Measurements from ENCODE around the gene COL6A3.

DNA sequence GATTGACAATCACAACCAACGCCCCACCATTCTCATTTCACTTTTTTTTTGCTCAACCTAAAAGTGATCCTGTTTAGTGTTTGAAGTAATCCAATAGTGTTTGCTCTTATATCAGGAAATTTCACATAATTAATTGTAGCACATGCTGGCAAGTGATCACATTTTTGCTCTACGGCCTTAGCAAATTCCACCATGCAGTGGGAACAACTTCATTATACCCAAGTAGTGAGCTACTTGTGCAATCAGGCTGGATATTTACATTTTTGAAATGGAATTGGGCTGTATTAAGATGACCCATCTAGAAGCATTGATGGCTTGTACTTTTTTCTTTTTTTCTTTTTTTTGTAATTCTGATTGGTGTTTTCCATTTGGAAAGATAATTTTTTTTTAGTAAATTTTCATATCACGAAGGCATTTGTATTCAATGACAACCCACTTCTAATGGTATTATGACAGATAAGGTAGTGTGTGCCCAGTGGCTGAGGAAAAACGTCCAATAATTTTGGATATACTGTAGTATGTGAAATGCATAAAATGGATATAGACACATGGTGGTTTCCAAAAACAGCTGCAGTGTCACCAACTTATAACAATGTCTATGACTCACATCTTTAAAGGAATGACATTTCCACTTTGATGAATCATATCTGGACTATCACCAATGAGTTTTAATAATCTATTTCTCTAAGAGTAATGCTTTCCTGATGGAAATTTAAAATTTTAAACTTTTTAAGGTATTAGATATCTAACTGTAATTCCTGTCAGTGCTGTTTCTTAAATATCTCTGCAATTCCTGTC is 130.6 kb downstream of the COL6A3 start:
- TF ChIP-seq, protein P1, sequence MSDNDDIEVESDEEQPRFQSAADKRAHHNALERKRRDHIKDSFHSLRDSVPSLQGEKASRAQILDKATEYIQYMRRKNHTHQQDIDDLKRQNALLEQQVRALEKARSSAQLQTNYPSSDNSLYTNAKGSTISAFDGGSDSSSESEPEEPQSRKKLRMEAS (IDR thresholded peaks at IDR 0.05; ENCODE audit: low read depth) = peak; percentile 22; the same call in 1 of the 2 replicates
- TF ChIP-seq JUND (IDR thresholded peaks at IDR 0.05) (peak; percentile 87), POLR2AphosphoS5 (IDR thresholded peaks at IDR 0.05; ENCODE audit: low read depth, low read length) (peak; percentile 26; the same call in 1 of the 2 replicates), ELF1 (IDR thresholded peaks at IDR 0.05) (no peak), EP300 (IDR thresholded peaks at IDR 0.05; ENCODE audit: borderline replicate concordance in 1 of 2, low read depth in 1 of 2, low read length in 1 of 2) (peak in 1 of 2 experiments; percentile 85; a peak in 1 of 4 replicates), MXI1 (IDR thresholded peaks at IDR 0.05; ENCODE audit: low read depth, low read length) (no peak), IRF3 (IDR thresholded peaks at IDR 0.05; ENCODE audit: low read depth, low read length) (no peak), EZH2phosphoT487 (IDR thresholded peaks at IDR 0.05; ENCODE audit: borderline replicate concordance, low read depth) (no peak), USF2 (IDR thresholded peaks at IDR 0.05; ENCODE audit: borderline replicate concordance, low read depth, low read length) (no peak), RFX5 (IDR thresholded peaks at IDR 0.05; ENCODE audit: low read length) (no peak), CHD2 (IDR thresholded peaks at IDR 0.05; ENCODE audit: low read length, partially characterized antibody) (no peak), GATA2 (CRISPR knock-in tag; IDR thresholded peaks at IDR 0.05) (no peak)
- TF ChIP-seq, protein P2, sequence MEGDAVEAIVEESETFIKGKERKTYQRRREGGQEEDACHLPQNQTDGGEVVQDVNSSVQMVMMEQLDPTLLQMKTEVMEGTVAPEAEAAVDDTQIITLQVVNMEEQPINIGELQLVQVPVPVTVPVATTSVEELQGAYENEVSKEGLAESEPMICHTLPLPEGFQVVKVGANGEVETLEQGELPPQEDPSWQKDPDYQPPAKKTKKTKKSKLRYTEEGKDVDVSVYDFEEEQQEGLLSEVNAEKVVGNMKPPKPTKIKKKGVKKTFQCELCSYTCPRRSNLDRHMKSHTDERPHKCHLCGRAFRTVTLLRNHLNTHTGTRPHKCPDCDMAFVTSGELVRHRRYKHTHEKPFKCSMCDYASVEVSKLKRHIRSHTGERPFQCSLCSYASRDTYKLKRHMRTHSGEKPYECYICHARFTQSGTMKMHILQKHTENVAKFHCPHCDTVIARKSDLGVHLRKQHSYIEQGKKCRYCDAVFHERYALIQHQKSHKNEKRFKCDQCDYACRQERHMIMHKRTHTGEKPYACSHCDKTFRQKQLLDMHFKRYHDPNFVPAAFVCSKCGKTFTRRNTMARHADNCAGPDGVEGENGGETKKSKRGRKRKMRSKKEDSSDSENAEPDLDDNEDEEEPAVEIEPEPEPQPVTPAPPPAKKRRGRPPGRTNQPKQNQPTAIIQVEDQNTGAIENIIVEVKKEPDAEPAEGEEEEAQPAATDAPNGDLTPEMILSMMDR (IDR thresholded peaks at IDR 0.05) = no peak
- TF ChIP-seq, protein P3, sequence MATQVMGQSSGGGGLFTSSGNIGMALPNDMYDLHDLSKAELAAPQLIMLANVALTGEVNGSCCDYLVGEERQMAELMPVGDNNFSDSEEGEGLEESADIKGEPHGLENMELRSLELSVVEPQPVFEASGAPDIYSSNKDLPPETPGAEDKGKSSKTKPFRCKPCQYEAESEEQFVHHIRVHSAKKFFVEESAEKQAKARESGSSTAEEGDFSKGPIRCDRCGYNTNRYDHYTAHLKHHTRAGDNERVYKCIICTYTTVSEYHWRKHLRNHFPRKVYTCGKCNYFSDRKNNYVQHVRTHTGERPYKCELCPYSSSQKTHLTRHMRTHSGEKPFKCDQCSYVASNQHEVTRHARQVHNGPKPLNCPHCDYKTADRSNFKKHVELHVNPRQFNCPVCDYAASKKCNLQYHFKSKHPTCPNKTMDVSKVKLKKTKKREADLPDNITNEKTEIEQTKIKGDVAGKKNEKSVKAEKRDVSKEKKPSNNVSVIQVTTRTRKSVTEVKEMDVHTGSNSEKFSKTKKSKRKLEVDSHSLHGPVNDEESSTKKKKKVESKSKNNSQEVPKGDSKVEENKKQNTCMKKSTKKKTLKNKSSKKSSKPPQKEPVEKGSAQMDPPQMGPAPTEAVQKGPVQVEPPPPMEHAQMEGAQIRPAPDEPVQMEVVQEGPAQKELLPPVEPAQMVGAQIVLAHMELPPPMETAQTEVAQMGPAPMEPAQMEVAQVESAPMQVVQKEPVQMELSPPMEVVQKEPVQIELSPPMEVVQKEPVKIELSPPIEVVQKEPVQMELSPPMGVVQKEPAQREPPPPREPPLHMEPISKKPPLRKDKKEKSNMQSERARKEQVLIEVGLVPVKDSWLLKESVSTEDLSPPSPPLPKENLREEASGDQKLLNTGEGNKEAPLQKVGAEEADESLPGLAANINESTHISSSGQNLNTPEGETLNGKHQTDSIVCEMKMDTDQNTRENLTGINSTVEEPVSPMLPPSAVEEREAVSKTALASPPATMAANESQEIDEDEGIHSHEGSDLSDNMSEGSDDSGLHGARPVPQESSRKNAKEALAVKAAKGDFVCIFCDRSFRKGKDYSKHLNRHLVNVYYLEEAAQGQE (IDR thresholded peaks at IDR 0.05; ENCODE audit: low read depth, low read length) = no peak

Measured in SK-N-SH (cell line).